AG09319 (cell line): ENCODE results near the gene IFNLR1.

ENCODE experiments used
- DNase-seq: peaks from one replicate; pipeline ENCODE4 v3.0.0-alpha.2; 2010; ENCODE audit warnings: low read depth; ENCODE audit errors: extremely low read depth
- TF ChIP-seq, protein P1 (sequence below): IDR thresholded peaks from 2 replicates; pipeline ENCODE4 v1.5.1; 2011; ENCODE audit warnings: low read depth, mild to moderate bottlenecking, inconsistent platforms, low read length, moderate library complexity

Gene IFNLR1

DNA sequence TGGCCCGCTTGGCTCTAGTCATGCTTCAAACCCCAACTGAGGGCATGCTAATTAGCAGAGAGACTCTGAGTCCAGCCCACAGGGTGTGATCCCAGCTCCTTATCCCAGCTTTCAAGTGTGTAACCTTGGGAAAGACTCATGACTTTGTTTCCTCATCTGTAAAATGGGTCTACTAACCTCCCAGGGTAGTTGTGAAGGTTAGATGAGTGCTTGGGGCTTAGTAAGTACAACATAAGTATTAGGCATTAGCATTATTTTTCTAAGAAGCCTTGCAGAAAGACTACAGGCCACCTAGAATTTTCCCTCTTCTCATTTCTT lies 78.0 kb downstream of the IFNLR1 start:
- TF ChIP-seq, protein P1, sequence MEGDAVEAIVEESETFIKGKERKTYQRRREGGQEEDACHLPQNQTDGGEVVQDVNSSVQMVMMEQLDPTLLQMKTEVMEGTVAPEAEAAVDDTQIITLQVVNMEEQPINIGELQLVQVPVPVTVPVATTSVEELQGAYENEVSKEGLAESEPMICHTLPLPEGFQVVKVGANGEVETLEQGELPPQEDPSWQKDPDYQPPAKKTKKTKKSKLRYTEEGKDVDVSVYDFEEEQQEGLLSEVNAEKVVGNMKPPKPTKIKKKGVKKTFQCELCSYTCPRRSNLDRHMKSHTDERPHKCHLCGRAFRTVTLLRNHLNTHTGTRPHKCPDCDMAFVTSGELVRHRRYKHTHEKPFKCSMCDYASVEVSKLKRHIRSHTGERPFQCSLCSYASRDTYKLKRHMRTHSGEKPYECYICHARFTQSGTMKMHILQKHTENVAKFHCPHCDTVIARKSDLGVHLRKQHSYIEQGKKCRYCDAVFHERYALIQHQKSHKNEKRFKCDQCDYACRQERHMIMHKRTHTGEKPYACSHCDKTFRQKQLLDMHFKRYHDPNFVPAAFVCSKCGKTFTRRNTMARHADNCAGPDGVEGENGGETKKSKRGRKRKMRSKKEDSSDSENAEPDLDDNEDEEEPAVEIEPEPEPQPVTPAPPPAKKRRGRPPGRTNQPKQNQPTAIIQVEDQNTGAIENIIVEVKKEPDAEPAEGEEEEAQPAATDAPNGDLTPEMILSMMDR = no peak
- no peak for DNase-seq

DNA sequence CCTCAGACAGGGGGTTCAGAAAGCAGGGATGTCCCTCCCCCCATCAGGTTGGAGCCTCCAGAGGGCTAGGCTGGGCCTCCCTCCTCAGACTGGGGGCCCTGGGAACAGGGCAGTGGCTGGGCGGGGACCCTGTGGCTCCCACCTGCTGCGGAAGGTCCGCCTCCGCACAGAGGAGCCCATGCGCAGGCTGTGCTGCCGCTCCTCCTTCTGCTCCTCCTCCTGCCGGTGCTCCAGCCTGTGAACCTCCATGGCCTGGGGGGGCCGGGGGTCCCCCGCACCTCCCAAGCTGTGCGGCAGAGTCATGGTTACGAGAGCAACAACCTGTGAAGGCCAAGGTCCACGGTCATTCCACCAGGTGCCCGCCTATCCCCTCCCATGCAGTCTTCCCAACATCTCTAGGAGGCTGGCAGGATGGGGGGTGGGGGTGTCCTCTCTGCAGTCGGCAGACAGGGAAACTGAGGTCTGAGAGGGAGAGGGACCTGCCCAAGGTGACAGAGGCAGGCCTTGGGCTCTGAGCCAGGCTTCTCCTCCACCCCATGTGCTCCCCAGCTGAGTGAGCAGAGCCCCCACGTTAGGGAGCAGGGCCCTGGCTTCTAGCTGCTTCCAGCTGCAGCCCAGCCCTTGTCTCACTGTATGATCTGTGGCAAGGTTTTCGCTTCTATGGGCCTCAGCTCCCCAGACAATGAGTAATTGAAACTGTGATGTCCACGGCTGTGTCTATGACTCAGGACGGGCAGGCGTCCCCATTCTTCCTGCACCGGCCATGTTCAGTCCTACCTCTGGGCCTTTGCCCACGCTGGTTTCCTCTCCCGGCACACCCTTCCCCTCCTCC lies 78.5 kb downstream of the IFNLR1 start:
- TF ChIP-seq, protein P1 = no peak
- DNase-seq = no peak

DNA sequence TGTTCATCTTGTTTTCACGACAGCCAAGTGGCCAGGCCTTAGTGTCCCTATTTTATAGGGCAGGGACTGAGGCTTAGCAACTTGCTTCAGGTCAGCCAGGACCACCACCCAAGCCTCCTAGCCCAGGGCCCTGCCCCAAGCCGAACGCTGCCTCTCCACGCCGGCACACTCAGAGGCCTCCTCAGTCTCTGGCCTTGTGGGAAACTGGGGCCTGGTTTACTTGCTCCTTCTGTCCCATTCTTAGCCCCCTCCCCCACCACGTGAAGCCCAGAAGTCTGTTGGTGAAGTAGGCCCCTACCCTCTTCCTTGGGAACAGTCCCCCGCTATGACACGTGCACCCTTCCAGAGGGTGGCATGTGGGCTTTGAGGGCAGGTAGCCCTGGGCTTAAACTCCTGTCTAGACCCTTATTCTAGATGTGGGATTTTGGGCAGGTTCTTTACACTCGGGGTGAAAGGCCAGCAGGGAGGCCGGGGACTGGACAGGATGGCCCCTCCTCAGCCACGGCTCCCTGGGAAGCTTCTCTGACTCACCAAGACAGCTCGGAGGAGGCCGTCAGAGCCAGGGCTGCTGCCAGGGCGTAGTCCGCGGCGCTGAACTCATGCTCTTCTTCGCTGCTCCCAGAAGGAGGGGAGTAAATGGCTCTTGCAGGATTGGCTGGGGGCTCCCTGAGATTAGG lies 79.5 kb downstream of the IFNLR1 start:
- no peak for DNase-seq
- TF ChIP-seq, protein P1 = no peak

DNA sequence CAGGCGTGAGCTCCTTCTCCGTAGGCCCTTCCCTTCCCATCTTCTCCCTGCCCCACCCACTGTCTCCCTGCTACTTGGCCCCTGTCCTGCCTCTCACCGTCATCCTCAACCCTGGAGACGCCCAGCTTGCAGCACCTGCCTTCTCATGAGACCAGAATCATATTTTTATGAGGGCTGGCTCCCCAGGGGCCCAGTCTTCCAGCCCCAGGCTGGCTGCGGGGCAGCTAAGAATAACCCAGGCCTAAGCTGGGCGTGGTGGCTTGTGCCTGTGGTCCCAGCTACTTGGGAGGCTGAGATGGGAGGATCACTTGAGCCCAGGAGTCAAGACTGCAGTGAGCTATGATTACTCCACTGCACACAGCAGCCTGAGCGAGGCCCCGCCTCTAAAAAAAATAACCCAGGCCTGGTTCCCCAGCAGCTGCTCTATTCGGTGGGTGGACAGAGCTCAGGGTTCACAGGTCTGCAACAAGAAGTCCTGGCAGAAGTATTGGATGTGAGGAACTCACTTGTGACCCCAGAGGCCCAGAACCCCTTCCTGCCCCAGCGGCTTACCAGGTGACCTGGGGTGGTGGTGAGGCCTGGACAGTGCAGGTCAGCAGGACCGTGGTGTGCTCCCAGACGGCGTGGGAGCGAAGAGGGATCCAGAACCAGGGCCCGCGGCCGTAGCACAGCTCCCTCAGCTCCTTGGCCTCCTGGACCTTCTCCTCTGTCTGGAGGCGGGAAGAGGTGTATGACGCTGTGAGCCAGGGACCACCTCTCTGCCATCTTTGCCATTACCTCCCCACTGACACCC lies 81.5 kb downstream of the IFNLR1 start:
- TF ChIP-seq, protein P1 = no peak

DNA sequence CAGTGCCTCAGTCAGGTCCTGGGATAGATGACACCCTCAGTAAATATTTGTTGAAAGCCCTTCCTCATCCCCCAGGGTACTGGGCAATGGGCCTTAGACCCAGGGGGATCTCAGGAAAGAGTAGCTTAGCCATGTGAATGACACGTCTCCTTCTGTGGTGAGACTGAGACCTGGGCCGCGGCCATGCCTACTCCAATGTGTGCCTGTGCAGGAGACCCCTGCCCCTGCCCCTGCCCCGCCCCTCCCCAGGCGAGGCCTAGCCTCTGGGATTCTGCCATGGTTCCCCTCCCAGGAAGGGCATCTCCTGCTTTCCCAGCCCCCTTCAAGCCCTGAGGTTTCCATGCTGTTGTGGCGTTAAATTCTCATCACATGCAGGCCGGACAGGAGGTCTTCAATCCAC lies 82.2 kb downstream of the IFNLR1 start:
- TF ChIP-seq, protein P1 = no peak
- DNase-seq = no peak

More for the DNA sequence above, 81.5 kb downstream of the IFNLR1 start:
- DNase-seq = no peak
